Smooth muscle cell of the brain vasculature (primary cell): Measurements from ENCODE around the gene PPP4R4.

ENCODE experiments used
- DNase-seq: peaks from one replicate; pipeline ENCODE4 v3.0.0-alpha.2; 2012; ENCODE audit warnings: low read depth, low spot score

Gene PPP4R4

GRCh38 chr14:94173885-94174603 lies at the start of gene PPP4R4:
PPP4R4 (plus strand) TSS chr14:94174322; CDS start chr14:94174466, 144 bp downstream.
- DNase-seq = peak; percentile 20

GRCh38 chr14:94124582-94125377 lies 49.3 kb upstream of the PPP4R4 start:
- DNase-seq = no peak

GRCh38 chr14:94125659-94126418 lies 48.3 kb upstream of the PPP4R4 start:
- DNase-seq = no peak

GRCh38 chr14:94126419-94126677 lies 47.8 kb upstream of the PPP4R4 start:
- DNase-seq = no peak

GRCh38 chr14:94126800-94127199 lies 47.3 kb upstream of the PPP4R4 start:
- no peak for DNase-seq

- DNase-seq = no peak
Measured at GRCh38 chr14:94127330-94127729, 46.8 kb upstream of the PPP4R4 start.

- DNase-seq = no peak
Measured at GRCh38 chr14:94128216-94128839, 45.8 kb upstream of the PPP4R4 start.

- DNase-seq = peak; percentile 43
Measured at GRCh38 chr14:94129111-94129757, 44.9 kb upstream of the PPP4R4 start, which contains the start of gene IFI27L2. IFI27L2 (minus strand) TSS chr14:94129604; CDS start chr14:94129564, 40 bp downstream.

- no peak for DNase-seq
Measured at GRCh38 chr14:94129758-94130414, 44.2 kb upstream of the PPP4R4 start.

- no peak for DNase-seq
Measured at GRCh38 chr14:94132285-94132887, 41.7 kb upstream of the PPP4R4 start.

- no peak for DNase-seq
Measured at GRCh38 chr14:94135476-94135875, 38.6 kb upstream of the PPP4R4 start.

GRCh38 chr14:94136575-94137331 lies 37.4 kb upstream of the PPP4R4 start:
- DNase-seq = peak; percentile 59

- DNase-seq = no peak
Measured at GRCh38 chr14:94138251-94138650, 35.9 kb upstream of the PPP4R4 start.

- DNase-seq = no peak
Measured at GRCh38 chr14:94139006-94139405, 35.1 kb upstream of the PPP4R4 start.

GRCh38 chr14:94139421-94139820 lies 34.7 kb upstream of the PPP4R4 start:
- no peak for DNase-seq

- no peak for DNase-seq
Measured at GRCh38 chr14:94142247-94142646, 31.9 kb upstream of the PPP4R4 start.

GRCh38 chr14:94142836-94143235 lies 31.3 kb upstream of the PPP4R4 start:
- DNase-seq = no peak

- DNase-seq = no peak
Measured at GRCh38 chr14:94143239-94143638, 30.9 kb upstream of the PPP4R4 start.

- DNase-seq = no peak
Measured at GRCh38 chr14:94143711-94144110, 30.4 kb upstream of the PPP4R4 start.

- DNase-seq = no peak
Measured at GRCh38 chr14:94144765-94145164, 29.4 kb upstream of the PPP4R4 start.
